CD4-positive, alpha-beta T cell treated with Interleukin-6 at 100 ng/mL for 8 hours (primary cell): ENCODE measurements around the gene PTPN21.
"Not testable (repeated sequence)": the region's sequence is repeated elsewhere in the genome, so short reads cannot be mapped to it uniquely, and the experiment has no call there.

Experiments
- DNase-seq: peaks from one replicate; pipeline ENCODE4 v3.0.0-alpha.2; 2020; ENCODE audit warnings: mixed read lengths, low spot score

Gene PTPN21

GRCh38 chr14:88551980-88552431 is 2.8 kb downstream of the PTPN21 start:
- no peak for DNase-seq

GRCh38 chr14:88551094-88551870 is 3.5 kb downstream of the PTPN21 start:
- no peak for DNase-seq

GRCh38 chr14:88550078-88550477 is 4.7 kb downstream of the PTPN21 start:
- no peak for DNase-seq

- DNase-seq = no peak
These were observed 7.4 kb downstream of the PTPN21 start for GRCh38 chr14:88547386-88547780.

- no peak for DNase-seq
These were observed 8.0 kb downstream of the PTPN21 start for GRCh38 chr14:88546621-88547385.

GRCh38 chr14:88545256-88545655 is 9.6 kb downstream of the PTPN21 start:
- DNase-seq = no peak

GRCh38 chr14:88542857-88543795 is 11.7 kb downstream of the PTPN21 start:
- DNase-seq = no peak

- no peak for DNase-seq
These were observed 13.5 kb downstream of the PTPN21 start for GRCh38 chr14:88541324-88541723.

- no peak for DNase-seq
These were observed 19.0 kb downstream of the PTPN21 start for GRCh38 chr14:88535813-88536212.

GRCh38 chr14:88535149-88535548 is 19.7 kb downstream of the PTPN21 start:
- no peak for DNase-seq

- DNase-seq = no peak
These were observed 21.7 kb downstream of the PTPN21 start for GRCh38 chr14:88533064-88533602.

- DNase-seq = not testable (repeated sequence)
These were observed 24.9 kb downstream of the PTPN21 start for GRCh38 chr14:88529889-88530288.

GRCh38 chr14:88522393-88522792 is 32.4 kb downstream of the PTPN21 start:
- DNase-seq = no peak

- DNase-seq = no peak
These were observed 33.0 kb downstream of the PTPN21 start for GRCh38 chr14:88521818-88522217.

- no peak for DNase-seq
These were observed 34.9 kb downstream of the PTPN21 start for GRCh38 chr14:88519907-88520306.

- DNase-seq = no peak
These were observed 36.0 kb downstream of the PTPN21 start for GRCh38 chr14:88518592-88519512.

- DNase-seq = no peak
These were observed 37.9 kb downstream of the PTPN21 start for GRCh38 chr14:88516861-88517357.

GRCh38 chr14:88515499-88516221 is 39.1 kb downstream of the PTPN21 start:
- DNase-seq = no peak

GRCh38 chr14:88507208-88507607 is 47.6 kb downstream of the PTPN21 start:
- no peak for DNase-seq

- DNase-seq = no peak
These were observed 49.2 kb downstream of the PTPN21 start for GRCh38 chr14:88505621-88506020.
